Smooth muscle cell (in vitro differentiated cells): ENCODE measurements around the gene GFOD2. TPM values are rescaled to one million over a fixed set of nuclear protein-coding genes. Genes with fewer than 3 reads are reported as not detected.

ENCODE experiments used
- DNase-seq: peaks from one replicate; lab custom pipeline; 2025; ENCODE audit not compliant: unreplicated experiment; lab: John Stamatoyannopoulos, UW
- H2AFZ ChIP-seq: fragments of 200-600 bp; sonication (generic); 2 replicates; pipeline ENCODE4 v1.6.0; 2016; ENCODE audit warnings: antibody characterized with exemption, low read depth, mild to moderate bottlenecking
- H3F3A ChIP-seq: fragments of 200-600 bp; sonication (generic); 2 replicates; pipeline ENCODE4 v1.6.0; 2017; ENCODE audit warnings: antibody characterized with exemption, low read depth
- H3K27ac ChIP-seq: fragments of 200-600 bp; sonication (generic); 2 replicates; pipeline ENCODE4 v1.5.1; 2016; ENCODE audit warnings: low read depth, mild to moderate bottlenecking
- H3K27me3 ChIP-seq: fragments of 200-600 bp; sonication (generic); 2 replicates; pipeline ENCODE4 v1.6.1; 2016; ENCODE audit warnings: low read depth, mild to moderate bottlenecking
- H3K36me3 ChIP-seq: fragments of 200-600 bp; sonication (generic); 2 replicates; pipeline ENCODE4 v1.5.1; 2016; ENCODE audit warnings: low read depth
- H3K4me1 ChIP-seq: fragments of 200-600 bp; sonication (generic); 2 replicates; pipeline ENCODE4 v1.5.1; 2016; ENCODE audit warnings: low read depth
- H3K4me2 ChIP-seq: fragments of 200-600 bp; sonication (generic); 2 replicates; pipeline ENCODE4 v1.6.0; 2016; ENCODE audit warnings: mild to moderate bottlenecking
- H3K4me3 ChIP-seq: fragments of 200-600 bp; sonication (generic); 2 replicates; pipeline ENCODE4 v1.5.1; 2016; ENCODE audit warnings: mild to moderate bottlenecking
- H3K79me2 ChIP-seq: fragments of 200-600 bp; sonication (generic); 2 replicates; pipeline ENCODE4 v1.6.0; 2016; ENCODE audit warnings: low read depth, mild to moderate bottlenecking
- H3K9ac ChIP-seq: fragments of 200-600 bp; sonication (generic); 2 replicates; pipeline ENCODE4 v1.6.0; 2016; ENCODE audit warnings: low read depth
- H3K9me3 ChIP-seq: fragments of 200-600 bp; sonication (generic); replicated peaks from 2 replicates; pipeline ENCODE4 v1.5.1; 2016; ENCODE audit warnings: low read depth
- H4K20me1 ChIP-seq: fragments of 200-600 bp; sonication (generic); 2 replicates; pipeline ENCODE4 v1.6.0; 2016; ENCODE audit warnings: low read depth
- CTCF ChIP-seq: fragments of 200-600 bp; sonication (generic); IDR thresholded peaks from 2 replicates; pipeline ENCODE4 v1.5.1; 2017; ENCODE audit warnings: borderline replicate concordance, mild to moderate bottlenecking, antibody characterized with exemption; ENCODE audit not compliant: insufficient read depth, poor library complexity, severe bottlenecking
- WGBS: methylation state at CpG from one replicate; pipeline ENCODE4 v1.1.7; 2016; ENCODE audit warnings: low lambda C conversion rate; 5-methylcytosine and 5-hydroxymethylcytosine counted together
- polyA plus RNA-seq: library from polyadenylated mRNA; unstranded; fragments of >200 nt; fragmentation: Nextera tagmentation; extraction: Ambion mirVana; gene quantifications from 2 replicates; pipeline ENCODE4 v1.2.1, GENCODE V29; 2016
- total RNA-seq: library from RNA; depleted of rRNA; stranded (reverse); fragments of >200 nt; gene quantifications from 2 replicates; pipeline ENCODE4 v1.2.3, GENCODE V29; 2014

The GFOD2 gene
- total and polyA plus RNA-seq, 2 experiments from 2014 or later = 15.0 to 15.1 TPM

GRCh38 chr16:67647111-67647651, 71.9 kb downstream of the GFOD2 start:
- WGBS = 89% methylated on average over 15 of the region's 15 CpGs
- Histone ChIP-seq H3K4me3 (no peak overlapping the region), H3K27me3 (peaks cover 54% of the 10 kb centered on the region), H3K27ac (no peak overlapping the region), H3K79me2 (no peaks in the 10 kb centered on the region), H4K20me1 (no peaks in the 10 kb centered on the region), H2AFZ (no peak overlapping the region), H3K9ac (no peak overlapping the region), H3K36me3 (no peaks in the 10 kb centered on the region), H3K9me3 (no peaks in the 10 kb centered on the region), H3K4me2 (no peak overlapping the region), H3F3A (no peaks in the 10 kb centered on the region), H3K4me1 (no peaks in the 10 kb centered on the region)
- no peak for DNase-seq
- TF ChIP-seq CTCF = no peak

- H3K27ac ChIP-seq = no peak overlapping the region
- H3K4me2 ChIP-seq = no peak overlapping the region
- H3F3A ChIP-seq = no peaks in the 10 kb centered on the region
- no peaks in the 10 kb centered on the region for H3K36me3 ChIP-seq
- no peak for DNase-seq
- H3K9ac ChIP-seq = no peak overlapping the region
- no peaks in the 10 kb centered on the region for H3K4me1 ChIP-seq
- 89% methylated on average over 12 of the region's 15 CpGs for WGBS
- no peak overlapping the region for H2AFZ ChIP-seq
- H3K79me2 ChIP-seq = no peaks in the 10 kb centered on the region
- peak overlapping the region; percentile 41 for H3K4me3 ChIP-seq
- TF ChIP-seq CTCF = no peak
- H3K27me3 ChIP-seq = peaks cover 44% of the 10 kb centered on the region
- no peaks in the 10 kb centered on the region for H4K20me1 ChIP-seq
- no peaks in the 10 kb centered on the region for H3K9me3 ChIP-seq
Measured at GRCh38 chr16:67645397-67646121, 73.6 kb downstream of the GFOD2 start.

- no peak for TF ChIP-seq CTCF
- peaks cover 38% of the 10 kb centered on the region for H3K27me3 ChIP-seq
- no peak for DNase-seq
- H2AFZ ChIP-seq = no peak overlapping the region
- no peaks in the 10 kb centered on the region for H3F3A ChIP-seq
- H3K27ac ChIP-seq = no peak overlapping the region
- H3K4me1 ChIP-seq = no peaks in the 10 kb centered on the region
- no peaks in the 10 kb centered on the region for H4K20me1 ChIP-seq
- H3K79me2 ChIP-seq = no peaks in the 10 kb centered on the region
- no peak overlapping the region for H3K9ac ChIP-seq
- H3K4me3 ChIP-seq = no peak overlapping the region
- H3K36me3 ChIP-seq = peaks cover under 1% of the 10 kb centered on the region
- 93% methylated on average over 9 of the region's 9 CpGs for WGBS
- no peak overlapping the region for H3K4me2 ChIP-seq
- no peaks in the 10 kb centered on the region for H3K9me3 ChIP-seq
Measured at GRCh38 chr16:67644038-67644437, 75.1 kb downstream of the GFOD2 start.
